Liver (tissue), 9 donors: ENCODE data around the gene NECAB2. TPM values are rescaled to one million over a fixed set of nuclear protein-coding genes. Genes with fewer than 3 reads are reported as not detected.

ENCODE experiments used
- DNase-seq: peaks from one replicate; pipeline ENCODE4 v3.0.0-alpha.2; 2017; ENCODE audit warnings: low spot score
- H3K27ac ChIP-seq, 2 donors: one replicate each; pipeline ENCODE4 v1.7.0; 2013; ENCODE audit warnings: inconsistent platforms in 2 of 2, low read length in 2 of 2, control low read depth in 1 of 2, low read depth in 1 of 2, mild to moderate bottlenecking in 1 of 2
- H3K27me3 ChIP-seq, 4 donors: one replicate each; pipeline versions ENCODE4 v1.6.1 to v1.7.0; 2013; ENCODE audit warnings: low read length in 3 of 4, inconsistent platforms in 1 of 4, mild to moderate bottlenecking in 1 of 4, moderate library complexity in 1 of 4; ENCODE audit not compliant: control insufficient read depth in 4 of 4, insufficient read depth in 4 of 4
- H3K36me3 ChIP-seq, 4 donors: one replicate each; pipeline versions ENCODE4 v1.6.1 to v1.7.0; 2013; ENCODE audit warnings: low read length in 3 of 4, mild to moderate bottlenecking in 3 of 4, low read depth in 1 of 4, moderate library complexity in 1 of 4; ENCODE audit not compliant: control insufficient read depth in 4 of 4, insufficient read depth in 3 of 4
- H3K4me1 ChIP-seq, 4 donors: one replicate each; pipeline versions ENCODE4 v1.6.1 to v1.7.0; 2013; ENCODE audit warnings: low read length in 3 of 4, mild to moderate bottlenecking in 3 of 4, moderate library complexity in 1 of 4; ENCODE audit not compliant: control insufficient read depth in 4 of 4, insufficient read depth in 4 of 4
- H3K4me3 ChIP-seq, 3 donors: one replicate each; pipeline versions ENCODE4 v1.6.1 to v1.7.0; 2013; ENCODE audit warnings: low read length in 3 of 3, control low read depth in 1 of 3, low read depth in 1 of 3, mild to moderate bottlenecking in 1 of 3
- H3K9ac ChIP-seq, 2 donors: one replicate each; pipeline ENCODE4 v1.7.0; 2013; ENCODE audit warnings: low read length in 2 of 2, mild to moderate bottlenecking in 2 of 2, moderate library complexity in 2 of 2, control low read depth in 1 of 2, low read depth in 1 of 2
- H3K9me3 ChIP-seq, 4 donors: one replicate each; pipeline versions ENCODE4 v1.6.1 to v1.7.0; 2013; ENCODE audit warnings: low read length in 3 of 4; ENCODE audit not compliant: control insufficient read depth in 4 of 4
- ATF3 ChIP-seq: IDR thresholded peaks from 2 replicates; pipeline ENCODE4 v1.6.1; 2016; ENCODE audit warnings: antibody characterized with exemption
- CTCF ChIP-seq: fragments of 150-350 bp; IDR thresholded peaks from 2 replicates; pipeline ENCODE4 v1.5.1; 2017; ENCODE audit warnings: improper control_type of control experiment, low read depth, low read length; ENCODE audit not compliant: missing input control
- FOXA2 ChIP-seq: IDR thresholded peaks from 2 replicates; pipeline ENCODE4 v1.6.1; 2016; ENCODE audit warnings: antibody characterized with exemption
- HNF4A ChIP-seq, 2 donors: conservative IDR thresholded peaks; 2 replicates each; pipeline ENCODE4 v1.6.1; 2016; ENCODE audit warnings: antibody characterized with exemption in 2 of 2, mild to moderate bottlenecking in 2 of 2
- HNF4G ChIP-seq: IDR thresholded peaks from 2 replicates; pipeline ENCODE4 v1.6.1; 2016; ENCODE audit warnings: antibody characterized with exemption
- JUND ChIP-seq, 2 donors: IDR thresholded peaks; 2 replicates each; pipeline ENCODE4 v1.6.1; 2016; ENCODE audit warnings: antibody characterized with exemption in 2 of 2
- MAX ChIP-seq: IDR thresholded peaks from 2 replicates; pipeline ENCODE4 v1.6.1; 2016; ENCODE audit warnings: antibody characterized with exemption
- NR2F2 ChIP-seq: IDR thresholded peaks from 2 replicates; pipeline ENCODE4 v1.6.1; 2016; ENCODE audit warnings: antibody characterized with exemption
- RAD21 ChIP-seq, 2 donors: IDR thresholded peaks; 2 replicates each; pipeline ENCODE4 v1.6.1; 2016; ENCODE audit warnings: antibody characterized with exemption in 2 of 2, mild to moderate bottlenecking in 2 of 2
- REST ChIP-seq: IDR thresholded peaks from 2 replicates; pipeline ENCODE4 v1.6.1; 2016; ENCODE audit warnings: antibody characterized with exemption, mild to moderate bottlenecking
- RXRA ChIP-seq, 2 donors: IDR thresholded peaks; 2 replicates each; pipeline ENCODE4 v1.6.1; 2017 to 2018; ENCODE audit warnings: antibody characterized with exemption in 2 of 2, mild to moderate bottlenecking in 1 of 2
- TAF1 ChIP-seq: conservative IDR thresholded peaks from 2 replicates; pipeline ENCODE4 v1.6.1; 2016; ENCODE audit warnings: antibody characterized with exemption, mild to moderate bottlenecking
- YY1 ChIP-seq: IDR thresholded peaks from 2 replicates; pipeline ENCODE4 v1.6.1; 2016; ENCODE audit warnings: antibody characterized with exemption, mild to moderate bottlenecking
- WGBS: extraction: QIAGEN DNeasy Blood & Tissue Kit; methylation state at CpG from one replicate; pipeline ENCODE4 v1.1.7; 2013; 5-methylcytosine and 5-hydroxymethylcytosine counted together
- polyA plus RNA-seq, 2 donors: library from polyadenylated mRNA; stranded (reverse) in 1 of 2; unstranded in 1 of 2; fragments of 200-250 nt in 1 of 2; fragments of >200 nt in 1 of 2; fragmentation: Nextera tagmentation in 1 of 2; extraction: Ambion mirVana in 1 of 2; gene quantifications; one replicate each; pipeline versions ENCODE4 v1.2.1 to v1.2.3, GENCODE V29; 2013 to 2015
- total RNA-seq, 2 donors: library from RNA; depleted of rRNA; stranded (reverse); fragments of >200 nt; gene quantifications; one replicate each; pipeline ENCODE4 v1.2.3, GENCODE V29; 2014
- donor health status: healthy.
- donor health status: healthy.
- donor health status: healthy.
- donor health status: healthy.
- donor health status: healthy.

Gene NECAB2
- total and polyA plus RNA-seq, 4 donors: 2.7 to 3.8 (median 2.9) TPM; not detected in 1

GRCh38 chr16:84021488-84021887 lies 53.4 kb downstream of the NECAB2 start:
- H3K9ac ChIP-seq: no peak overlapping the region
- no peak overlapping the region for H3K4me3 ChIP-seq
- H3K27ac ChIP-seq: no peak overlapping the region
- DNase-seq: no peak
- 83% methylated on average over 5 of the region's 5 CpGs for WGBS
- peaks cover 0 to 18% (median 4%) of the 10 kb centered on the region in 4 donors for H3K9me3 ChIP-seq
- H3K4me1 ChIP-seq: no peaks in the 10 kb centered on the region
- H3K27me3 ChIP-seq: no peaks in the 10 kb centered on the region
- no peaks in the 10 kb centered on the region for H3K36me3 ChIP-seq
- no peak for TF ChIP-seq FOXA2
- no peak for TF ChIP-seq RAD21 (IDR thresholded peaks at IDR 0.05)
- no peak for TF ChIP-seq REST
- no peak for TF ChIP-seq HNF4G
- TF ChIP-seq JUND (IDR thresholded peaks at IDR 0.05): no peak

GRCh38 chr16:84022644-84023043 lies 54.6 kb downstream of the NECAB2 start:
- DNase-seq: no peak
- H3K27me3 ChIP-seq: no peaks in the 10 kb centered on the region
- no peak overlapping the region for H3K4me3 ChIP-seq
- H3K9ac ChIP-seq: no peak overlapping the region
- TF ChIP-seq CTCF (no peak), HNF4A (conservative IDR thresholded peaks at IDR 0.05) (no peak), NR2F2 (no peak), HNF4G (no peak), MAX (no peak), RAD21 (IDR thresholded peaks at IDR 0.05) (no peak)
- 87% methylated on average over 11 of the region's 11 CpGs for WGBS
- no peaks in the 10 kb centered on the region for H3K36me3 ChIP-seq
- H3K9me3 ChIP-seq: peaks cover 0 to 18% (median 4%) of the 10 kb centered on the region in 4 donors
- H3K27ac ChIP-seq: no peak overlapping the region
- H3K4me1 ChIP-seq: no peaks in the 10 kb centered on the region

GRCh38 chr16:84024854-84025253 lies 56.8 kb downstream of the NECAB2 start:
- 84% methylated on average over 9 of the region's 9 CpGs for WGBS
- TF ChIP-seq CTCF: no peak
- no peak for TF ChIP-seq ATF3
- TF ChIP-seq FOXA2: no peak
- TF ChIP-seq TAF1: no peak
- no peak for TF ChIP-seq REST
- TF ChIP-seq YY1: no peak
- no peak for TF ChIP-seq RXRA (IDR thresholded peaks at IDR 0.05)
- TF ChIP-seq RAD21 (IDR thresholded peaks at IDR 0.05): no peak
- TF ChIP-seq NR2F2: no peak
- Histone ChIP-seq H3K4me1 (no peaks in the 10 kb centered on the region), H3K27ac (no peak overlapping the region), H3K27me3 (no peaks in the 10 kb centered on the region), H3K9me3 (peaks cover 0 to 8% (median 3%) of the 10 kb centered on the region in 4 donors), H3K36me3 (no peaks in the 10 kb centered on the region), H3K9ac (no peak overlapping the region), H3K4me3 (no peak overlapping the region)
- no peak for DNase-seq
